HepG2 (cell line): ENCODE results near the gene NINJ2. TPM values are rescaled to one million over a fixed set of nuclear protein-coding genes. Genes with fewer than 3 reads are reported as not detected.

Experiments
- CBFB ChIP-seq: sonication (generic); formaldehyde crosslinking; IDR thresholded peaks from 2 replicates; pipeline ENCODE4 v1.4.0; 2020; ENCODE audit warnings: missing genetic modification reagents
- FOXM1 ChIP-seq: sonication (generic); formaldehyde crosslinking; IDR thresholded peaks from 2 replicates; pipeline ENCODE4 v1.5.0; 2020; ENCODE audit warnings: missing genetic modification reagents
- HHEX ChIP-seq: IDR thresholded peaks from 2 replicates; pipeline ENCODE4 v1.6.1; 2016; ENCODE audit warnings: control low read depth
- HOXD1 ChIP-seq: sonication (generic); formaldehyde crosslinking; IDR thresholded peaks from 2 replicates; pipeline ENCODE4 v1.5.0; 2020; ENCODE audit warnings: missing genetic modification reagents
- IKZF4 ChIP-seq: sonication (generic); formaldehyde crosslinking; IDR thresholded peaks from 2 replicates; pipeline ENCODE4 v1.5.1; 2020; ENCODE audit warnings: borderline replicate concordance, mild to moderate bottlenecking, low read depth, missing genetic modification reagents; ENCODE audit errors: not compliant biosample characterization
- MEIS2 ChIP-seq: sonication (generic); formaldehyde crosslinking; IDR thresholded peaks from 2 replicates; pipeline ENCODE4 v1.9.0; 2021; ENCODE audit warnings: mild to moderate bottlenecking, missing genetic modification reagents
- MXD4 ChIP-seq: IDR thresholded peaks from 2 replicates; pipeline ENCODE4 v1.6.1; 2016; ENCODE audit warnings: mild to moderate bottlenecking, missing biosample characterization, missing genetic modification reagents
- RFX3 ChIP-seq: IDR thresholded peaks from 2 replicates; pipeline ENCODE4 v1.6.1; 2016; ENCODE audit warnings: missing biosample characterization, missing genetic modification reagents
- RNF2 ChIP-seq: fragments of 450-650 bp; conservative IDR thresholded peaks from 2 replicates; pipeline ENCODE4 v1.6.1; 2016; ENCODE audit warnings: low read depth
- ZNF232 ChIP-seq: sonication (generic); formaldehyde crosslinking; IDR thresholded peaks from 2 replicates; pipeline ENCODE4 v1.4.0; 2020; ENCODE audit warnings: missing genetic modification reagents, borderline replicate concordance
- ZNF333 ChIP-seq: sonication (generic); formaldehyde crosslinking; IDR thresholded peaks from 2 replicates; pipeline ENCODE4 v1.4.0; 2020; ENCODE audit warnings: mild to moderate bottlenecking, missing genetic modification reagents, borderline replicate concordance
- ZNF468 ChIP-seq: sonication (generic); formaldehyde crosslinking; IDR thresholded peaks from 2 replicates; pipeline ENCODE4 v1.8.0; 2022; ENCODE audit warnings: mild to moderate bottlenecking, moderate library complexity, missing genetic modification reagents
- ZNF543 ChIP-seq: sonication (generic); formaldehyde crosslinking; IDR thresholded peaks from 2 replicates; pipeline ENCODE4 v1.4.0; 2020; ENCODE audit warnings: mild to moderate bottlenecking, missing genetic modification reagents
- ZNF629 ChIP-seq: sonication (generic); formaldehyde crosslinking; conservative IDR thresholded peaks from 2 replicates; pipeline ENCODE4 v1.5.0; 2020; ENCODE audit warnings: missing genetic modification reagents
- ZNF883 ChIP-seq: sonication (generic); formaldehyde crosslinking; IDR thresholded peaks from 2 replicates; pipeline ENCODE4 v1.5.1; 2020; ENCODE audit warnings: mild to moderate bottlenecking, missing genetic modification reagents; ENCODE audit errors: not compliant biosample characterization
- polyA plus RNA-seq, 8 experiments: library from polyadenylated mRNA; depleted of rRNA in 3 of 8; stranded (reverse) in 7 of 8; unstranded in 1 of 8; fragments of >200 nt; fragmentation: Illumina TruSeq in 4 of 8; extraction: Trizol in 4 of 8; gene quantifications; 2 replicates each; pipeline versions ENCODE4 v1.2.1 to v1.2.3, GENCODE V29; 2011 to 2016; ENCODE audit warnings: low read depth in 4 of 8, missing spikeins in 1 of 8, mixed read lengths in 1 of 8; ENCODE audit not compliant: insufficient read depth in 1 of 8
- total RNA-seq, 5 experiments: library from RNA; depleted of rRNA; stranded (reverse); fragments of >200 nt; fragmentation: Illumina TruSeq; extraction: Trizol; gene quantifications; 2 replicates each; pipeline ENCODE4 v1.2.3, GENCODE V29; 2016; ENCODE audit warnings: low read depth in 1 of 5
- TF ChIP-seq, protein P1 (sequence below), 2 experiments: sonication (generic) in 1 of 2; formaldehyde crosslinking in 1 of 2; IDR thresholded peaks; 2 replicates each; pipeline versions ENCODE4 v1.6.1 to v1.9.0; 2014 to 2022; ENCODE audit warnings: antibody characterized with exemption in 1 of 2, borderline replicate concordance in 1 of 2, inconsistent platforms in 1 of 2, low read depth in 1 of 2, missing genetic modification reagents in 1 of 2
- TF ChIP-seq, protein P2 (sequence below): sonication (generic); formaldehyde crosslinking; IDR thresholded peaks from 2 replicates; pipeline ENCODE4 v1.4.0; 2020; ENCODE audit warnings: low read depth, mild to moderate bottlenecking, missing genetic modification reagents
- TF ChIP-seq, protein P3 (sequence below): sonication (generic); formaldehyde crosslinking; IDR thresholded peaks from 2 replicates; pipeline ENCODE4 v1.4.0; 2020; ENCODE audit warnings: missing genetic modification reagents, borderline replicate concordance
- TF ChIP-seq, protein P4 (sequence below): sonication (generic); formaldehyde crosslinking; IDR thresholded peaks from 2 replicates; pipeline ENCODE4 v1.4.0; 2020; ENCODE audit warnings: missing genetic modification reagents
- TF ChIP-seq, protein P5 (sequence below): sonication (generic); formaldehyde crosslinking; IDR thresholded peaks from 2 replicates; pipeline ENCODE4 v1.8.1; 2023; ENCODE audit warnings: mild to moderate bottlenecking, missing genetic modification reagents, borderline replicate concordance

Gene NINJ2
- total and polyA plus RNA-seq, 2 of the 13 experiments (the other 11 are each of a cell fraction or from before 2014, with no cell fraction given): 0.62 to 3.8 TPM

DNA sequence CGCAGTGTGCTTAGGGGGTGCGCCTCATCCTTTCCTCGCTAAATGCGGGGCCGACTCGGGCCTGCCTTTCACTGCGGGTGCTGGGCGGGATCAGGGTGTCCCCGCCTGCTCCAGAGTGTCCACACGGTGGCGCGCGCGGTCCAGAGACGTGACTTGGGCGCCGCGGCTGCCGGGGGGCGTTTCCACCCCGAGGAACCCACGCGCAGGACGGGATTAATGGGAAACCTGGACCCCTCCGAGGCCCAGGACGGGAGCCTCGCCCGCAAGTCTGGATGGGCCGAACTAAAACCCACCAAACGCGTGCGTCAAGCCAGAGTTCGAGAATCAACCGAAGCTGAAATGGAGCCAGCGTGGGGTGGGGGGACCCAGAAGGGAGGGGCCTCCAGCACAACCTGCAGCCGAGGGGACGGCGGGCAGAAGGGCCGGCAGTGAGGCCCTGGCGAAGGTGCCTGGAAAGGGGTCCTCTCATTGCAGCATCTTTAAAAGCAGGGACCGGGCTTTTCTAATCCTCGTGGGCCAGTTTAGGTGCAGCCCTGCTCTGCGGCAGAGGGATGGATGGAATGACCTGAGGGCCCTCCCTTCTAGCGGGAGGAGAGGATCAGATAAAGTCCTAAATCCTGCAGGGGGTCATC, 93.3 kb downstream of the NINJ2 start (continued):
- TF ChIP-seq ZNF232 (peak; percentile 78; the same call in 1 of the 2 replicates), CBFB (peak; percentile 57; the same call in 1 of the 2 replicates), MXD4 (CRISPR knock-in tag) (no peak; the same call in 1 of the 2 replicates), IKZF4 (CRISPR knock-in tag) (no peak), HHEX (CRISPR knock-in tag) (no peak), ZNF883 (no peak), ZNF468 (CRISPR knock-in tag) (no peak), HOXD1 (0 out of 2 replicates have a peak, but pooled peaks have one; percentile 25), ZNF629 (CRISPR knock-in tag) (no peak), RNF2 (0 out of 2 replicates have a peak, but pooled peaks have one; percentile 8), MEIS2 (CRISPR knock-in tag) (no peak), RFX3 (CRISPR knock-in tag) (no peak), ZNF333 (CRISPR knock-in tag) (peak; percentile 70; the same call in 1 of the 2 replicates), FOXM1 (no peak), ZNF543 (CRISPR knock-in tag) (no peak)
- TF ChIP-seq, protein P1, sequence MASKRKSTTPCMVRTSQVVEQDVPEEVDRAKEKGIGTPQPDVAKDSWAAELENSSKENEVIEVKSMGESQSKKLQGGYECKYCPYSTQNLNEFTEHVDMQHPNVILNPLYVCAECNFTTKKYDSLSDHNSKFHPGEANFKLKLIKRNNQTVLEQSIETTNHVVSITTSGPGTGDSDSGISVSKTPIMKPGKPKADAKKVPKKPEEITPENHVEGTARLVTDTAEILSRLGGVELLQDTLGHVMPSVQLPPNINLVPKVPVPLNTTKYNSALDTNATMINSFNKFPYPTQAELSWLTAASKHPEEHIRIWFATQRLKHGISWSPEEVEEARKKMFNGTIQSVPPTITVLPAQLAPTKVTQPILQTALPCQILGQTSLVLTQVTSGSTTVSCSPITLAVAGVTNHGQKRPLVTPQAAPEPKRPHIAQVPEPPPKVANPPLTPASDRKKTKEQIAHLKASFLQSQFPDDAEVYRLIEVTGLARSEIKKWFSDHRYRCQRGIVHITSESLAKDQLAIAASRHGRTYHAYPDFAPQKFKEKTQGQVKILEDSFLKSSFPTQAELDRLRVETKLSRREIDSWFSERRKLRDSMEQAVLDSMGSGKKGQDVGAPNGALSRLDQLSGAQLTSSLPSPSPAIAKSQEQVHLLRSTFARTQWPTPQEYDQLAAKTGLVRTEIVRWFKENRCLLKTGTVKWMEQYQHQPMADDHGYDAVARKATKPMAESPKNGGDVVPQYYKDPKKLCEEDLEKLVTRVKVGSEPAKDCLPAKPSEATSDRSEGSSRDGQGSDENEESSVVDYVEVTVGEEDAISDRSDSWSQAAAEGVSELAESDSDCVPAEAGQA (IDR thresholded peaks at IDR 0.05; ENCODE audit: low read depth): no peak
- TF ChIP-seq, protein P1 (CRISPR knock-in tag; IDR thresholded peaks at IDR 0.05; ENCODE audit: borderline replicate concordance): no peak; the same call in 1 of the 2 replicates
- TF ChIP-seq, protein P2, sequence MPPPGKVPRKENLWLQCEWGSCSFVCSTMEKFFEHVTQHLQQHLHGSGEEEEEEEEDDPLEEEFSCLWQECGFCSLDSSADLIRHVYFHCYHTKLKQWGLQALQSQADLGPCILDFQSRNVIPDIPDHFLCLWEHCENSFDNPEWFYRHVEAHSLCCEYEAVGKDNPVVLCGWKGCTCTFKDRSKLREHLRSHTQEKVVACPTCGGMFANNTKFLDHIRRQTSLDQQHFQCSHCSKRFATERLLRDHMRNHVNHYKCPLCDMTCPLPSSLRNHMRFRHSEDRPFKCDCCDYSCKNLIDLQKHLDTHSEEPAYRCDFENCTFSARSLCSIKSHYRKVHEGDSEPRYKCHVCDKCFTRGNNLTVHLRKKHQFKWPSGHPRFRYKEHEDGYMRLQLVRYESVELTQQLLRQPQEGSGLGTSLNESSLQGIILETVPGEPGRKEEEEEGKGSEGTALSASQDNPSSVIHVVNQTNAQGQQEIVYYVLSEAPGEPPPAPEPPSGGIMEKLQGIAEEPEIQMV (CRISPR knock-in tag): no peak; the same call in 1 of the 2 replicates
- TF ChIP-seq, protein P3, sequence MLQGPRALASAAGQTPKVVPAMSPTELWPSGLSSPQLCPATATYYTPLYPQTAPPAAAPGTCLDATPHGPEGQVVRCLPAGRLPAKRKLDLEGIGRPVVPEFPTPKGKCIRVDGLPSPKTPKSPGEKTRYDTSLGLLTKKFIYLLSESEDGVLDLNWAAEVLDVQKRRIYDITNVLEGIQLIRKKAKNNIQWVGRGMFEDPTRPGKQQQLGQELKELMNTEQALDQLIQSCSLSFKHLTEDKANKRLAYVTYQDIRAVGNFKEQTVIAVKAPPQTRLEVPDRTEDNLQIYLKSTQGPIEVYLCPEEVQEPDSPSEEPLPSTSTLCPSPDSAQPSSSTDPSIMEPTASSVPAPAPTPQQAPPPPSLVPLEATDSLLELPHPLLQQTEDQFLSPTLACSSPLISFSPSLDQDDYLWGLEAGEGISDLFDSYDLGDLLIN: no peak
- TF ChIP-seq, protein P4, sequence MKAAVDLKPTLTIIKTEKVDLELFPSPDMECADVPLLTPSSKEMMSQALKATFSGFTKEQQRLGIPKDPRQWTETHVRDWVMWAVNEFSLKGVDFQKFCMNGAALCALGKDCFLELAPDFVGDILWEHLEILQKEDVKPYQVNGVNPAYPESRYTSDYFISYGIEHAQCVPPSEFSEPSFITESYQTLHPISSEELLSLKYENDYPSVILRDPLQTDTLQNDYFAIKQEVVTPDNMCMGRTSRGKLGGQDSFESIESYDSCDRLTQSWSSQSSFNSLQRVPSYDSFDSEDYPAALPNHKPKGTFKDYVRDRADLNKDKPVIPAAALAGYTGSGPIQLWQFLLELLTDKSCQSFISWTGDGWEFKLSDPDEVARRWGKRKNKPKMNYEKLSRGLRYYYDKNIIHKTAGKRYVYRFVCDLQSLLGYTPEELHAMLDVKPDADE (CRISPR knock-in tag): no peak
- TF ChIP-seq, protein P5, sequence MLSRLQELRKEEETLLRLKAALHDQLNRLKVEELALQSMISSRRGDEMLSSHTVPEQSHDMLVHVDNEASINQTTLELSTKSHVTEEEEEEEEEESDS: no peak
